HUDEP-2 (cell line): ENCODE measurements around the gene FAF1.
A peak's percentile ranks its signal among the peaks of the same experiment; 100 is the strongest.

Experiments used
- DNase-seq, 76 experiments: peaks; one replicate each; lab custom pipeline; 2025; ENCODE audit not compliant: unreplicated experiment in 76 of 76; lab: John Stamatoyannopoulos, UW

FAF1 gene

GRCh38 chr1:50710099-50710498 is 250.0 kb downstream of the FAF1 start:
- no peak for DNase-seq

GRCh38 chr1:50707824-50708223 is 252.2 kb downstream of the FAF1 start:
- DNase-seq, result no peak

- DNase-seq, result no peak
Observed at GRCh38 chr1:50705699-50706098, 254.4 kb downstream of the FAF1 start.

- no peak for DNase-seq
Observed at GRCh38 chr1:50705041-50705440, 255.0 kb downstream of the FAF1 start.

- DNase-seq, result peak in 24 of 76 experiments; percentile 3 to 48 (median 23)
Observed at GRCh38 chr1:50704126-50704525, 255.9 kb downstream of the FAF1 start.

- DNase-seq, result no peak
Observed at GRCh38 chr1:50703240-50703639, 256.8 kb downstream of the FAF1 start.

GRCh38 chr1:50702395-50702794 is 257.7 kb downstream of the FAF1 start:
- no peak for DNase-seq

- DNase-seq, result no peak
Observed at GRCh38 chr1:50701706-50702317, 258.3 kb downstream of the FAF1 start.

GRCh38 chr1:50700621-50701020 is 259.4 kb downstream of the FAF1 start:
- DNase-seq, result no peak

- DNase-seq, result no peak
Observed at GRCh38 chr1:50700214-50700613, 259.9 kb downstream of the FAF1 start.

- no peak for DNase-seq
Observed at GRCh38 chr1:50699795-50700194, 260.3 kb downstream of the FAF1 start.

- no peak for DNase-seq
Observed at GRCh38 chr1:50697440-50698421, 262.3 kb downstream of the FAF1 start.

- DNase-seq, result no peak
Observed at GRCh38 chr1:50693829-50694228, 266.2 kb downstream of the FAF1 start.

GRCh38 chr1:50684185-50684584 is 275.9 kb downstream of the FAF1 start:
- no peak for DNase-seq

GRCh38 chr1:50681931-50682330 is 278.1 kb downstream of the FAF1 start:
- DNase-seq, result peak in 1 of 76 experiments; percentile 5

- no peak for DNase-seq
Observed at GRCh38 chr1:50667710-50668356, 292.2 kb downstream of the FAF1 start.

- DNase-seq, result peak in 2 of 76 experiments; percentile 3 to 11
Observed at GRCh38 chr1:50667272-50667671, 292.8 kb downstream of the FAF1 start.

- DNase-seq, result no peak
Observed at GRCh38 chr1:50666849-50667248, 293.2 kb downstream of the FAF1 start.

- no peak for DNase-seq
Observed at GRCh38 chr1:50665413-50665812, 294.7 kb downstream of the FAF1 start.

GRCh38 chr1:50661626-50662025 is 298.4 kb downstream of the FAF1 start:
- no peak for DNase-seq

GRCh38 chr1:50659107-50659662 is 300.9 kb downstream of the FAF1 start:
- no peak for DNase-seq
